ENCODE data around the gene SLC22A23.

DNA sequence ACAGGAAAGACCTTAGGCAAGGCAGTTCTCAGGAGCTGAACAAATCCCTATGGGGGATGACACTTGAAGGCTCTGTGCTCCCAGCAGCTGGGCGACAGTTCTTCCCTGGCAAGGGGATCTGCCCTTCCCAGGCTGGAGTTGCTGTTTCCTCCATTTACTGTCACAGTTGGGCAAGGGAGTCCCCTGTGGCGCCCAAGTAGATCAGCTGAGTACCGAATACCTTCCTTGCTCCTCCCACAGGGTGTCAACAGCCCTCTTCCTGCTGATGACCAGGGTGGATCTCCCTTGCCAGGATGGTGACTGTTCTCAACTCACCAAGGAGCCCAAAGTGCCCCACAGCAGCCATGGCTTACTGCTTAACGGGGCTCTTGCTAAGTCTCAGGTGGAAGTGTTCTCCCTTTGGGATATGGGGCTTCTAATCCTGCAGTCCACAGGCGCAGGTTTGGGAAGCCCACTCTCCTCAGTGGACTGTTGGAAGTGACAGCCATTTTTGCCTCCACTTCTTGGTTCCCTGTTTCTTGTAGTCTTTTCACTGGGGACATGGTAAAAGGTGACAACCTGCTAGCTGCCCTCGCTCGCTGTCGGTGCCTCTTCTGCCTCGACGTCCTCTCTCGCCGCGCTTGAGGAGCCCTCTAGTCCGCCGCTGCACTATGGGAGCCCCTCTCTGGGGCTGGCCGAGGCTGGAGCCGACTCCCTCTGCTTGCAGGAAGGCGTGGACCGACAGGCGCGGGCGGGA, 203.8 kb downstream of the SLC22A23 start:
- no peak for TF ChIP-seq ZNF274 (IDR thresholded peaks at IDR 0.05; ENCODE audit: low read length)
- no peak for TF ChIP-seq ZNF274 (tag by site-specific recombination; IDR thresholded peaks at IDR 0.05; ENCODE audit: borderline replicate concordance)
- no peak for TF ChIP-seq SETDB1 (IDR thresholded peaks at IDR 0.05; ENCODE audit: insufficient read length, low read length)
- TF ChIP-seq, protein P1, sequence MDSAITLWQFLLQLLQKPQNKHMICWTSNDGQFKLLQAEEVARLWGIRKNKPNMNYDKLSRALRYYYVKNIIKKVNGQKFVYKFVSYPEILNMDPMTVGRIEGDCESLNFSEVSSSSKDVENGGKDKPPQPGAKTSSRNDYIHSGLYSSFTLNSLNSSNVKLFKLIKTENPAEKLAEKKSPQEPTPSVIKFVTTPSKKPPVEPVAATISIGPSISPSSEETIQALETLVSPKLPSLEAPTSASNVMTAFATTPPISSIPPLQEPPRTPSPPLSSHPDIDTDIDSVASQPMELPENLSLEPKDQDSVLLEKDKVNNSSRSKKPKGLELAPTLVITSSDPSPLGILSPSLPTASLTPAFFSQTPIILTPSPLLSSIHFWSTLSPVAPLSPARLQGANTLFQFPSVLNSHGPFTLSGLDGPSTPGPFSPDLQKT (IDR thresholded peaks at IDR 0.05; ENCODE audit: borderline replicate concordance, low read depth, low read length), result no peak
- TF ChIP-seq, protein P2, sequence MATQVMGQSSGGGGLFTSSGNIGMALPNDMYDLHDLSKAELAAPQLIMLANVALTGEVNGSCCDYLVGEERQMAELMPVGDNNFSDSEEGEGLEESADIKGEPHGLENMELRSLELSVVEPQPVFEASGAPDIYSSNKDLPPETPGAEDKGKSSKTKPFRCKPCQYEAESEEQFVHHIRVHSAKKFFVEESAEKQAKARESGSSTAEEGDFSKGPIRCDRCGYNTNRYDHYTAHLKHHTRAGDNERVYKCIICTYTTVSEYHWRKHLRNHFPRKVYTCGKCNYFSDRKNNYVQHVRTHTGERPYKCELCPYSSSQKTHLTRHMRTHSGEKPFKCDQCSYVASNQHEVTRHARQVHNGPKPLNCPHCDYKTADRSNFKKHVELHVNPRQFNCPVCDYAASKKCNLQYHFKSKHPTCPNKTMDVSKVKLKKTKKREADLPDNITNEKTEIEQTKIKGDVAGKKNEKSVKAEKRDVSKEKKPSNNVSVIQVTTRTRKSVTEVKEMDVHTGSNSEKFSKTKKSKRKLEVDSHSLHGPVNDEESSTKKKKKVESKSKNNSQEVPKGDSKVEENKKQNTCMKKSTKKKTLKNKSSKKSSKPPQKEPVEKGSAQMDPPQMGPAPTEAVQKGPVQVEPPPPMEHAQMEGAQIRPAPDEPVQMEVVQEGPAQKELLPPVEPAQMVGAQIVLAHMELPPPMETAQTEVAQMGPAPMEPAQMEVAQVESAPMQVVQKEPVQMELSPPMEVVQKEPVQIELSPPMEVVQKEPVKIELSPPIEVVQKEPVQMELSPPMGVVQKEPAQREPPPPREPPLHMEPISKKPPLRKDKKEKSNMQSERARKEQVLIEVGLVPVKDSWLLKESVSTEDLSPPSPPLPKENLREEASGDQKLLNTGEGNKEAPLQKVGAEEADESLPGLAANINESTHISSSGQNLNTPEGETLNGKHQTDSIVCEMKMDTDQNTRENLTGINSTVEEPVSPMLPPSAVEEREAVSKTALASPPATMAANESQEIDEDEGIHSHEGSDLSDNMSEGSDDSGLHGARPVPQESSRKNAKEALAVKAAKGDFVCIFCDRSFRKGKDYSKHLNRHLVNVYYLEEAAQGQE (tag by site-specific recombination; IDR thresholded peaks at IDR 0.05), result no peak
- TF ChIP-seq, protein P3, sequence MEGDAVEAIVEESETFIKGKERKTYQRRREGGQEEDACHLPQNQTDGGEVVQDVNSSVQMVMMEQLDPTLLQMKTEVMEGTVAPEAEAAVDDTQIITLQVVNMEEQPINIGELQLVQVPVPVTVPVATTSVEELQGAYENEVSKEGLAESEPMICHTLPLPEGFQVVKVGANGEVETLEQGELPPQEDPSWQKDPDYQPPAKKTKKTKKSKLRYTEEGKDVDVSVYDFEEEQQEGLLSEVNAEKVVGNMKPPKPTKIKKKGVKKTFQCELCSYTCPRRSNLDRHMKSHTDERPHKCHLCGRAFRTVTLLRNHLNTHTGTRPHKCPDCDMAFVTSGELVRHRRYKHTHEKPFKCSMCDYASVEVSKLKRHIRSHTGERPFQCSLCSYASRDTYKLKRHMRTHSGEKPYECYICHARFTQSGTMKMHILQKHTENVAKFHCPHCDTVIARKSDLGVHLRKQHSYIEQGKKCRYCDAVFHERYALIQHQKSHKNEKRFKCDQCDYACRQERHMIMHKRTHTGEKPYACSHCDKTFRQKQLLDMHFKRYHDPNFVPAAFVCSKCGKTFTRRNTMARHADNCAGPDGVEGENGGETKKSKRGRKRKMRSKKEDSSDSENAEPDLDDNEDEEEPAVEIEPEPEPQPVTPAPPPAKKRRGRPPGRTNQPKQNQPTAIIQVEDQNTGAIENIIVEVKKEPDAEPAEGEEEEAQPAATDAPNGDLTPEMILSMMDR (tag by site-specific recombination; IDR thresholded peaks at IDR 0.05), result no peak
